H1 (cell line): ENCODE data around the gene CD37. TPM values are rescaled to one million over a fixed set of nuclear protein-coding genes. Genes with fewer than 3 reads are reported as not detected.

ENCODE experiments used
- CTCF ChIA-PET: fragments of 300-600 bp; sonication (Branson Sonifier 250); formaldehyde crosslinking; loops from one replicate; lab custom pipeline; 2021; ENCODE audit not compliant: partially characterized antibody; lab: Charles Lee
- POLR2A ChIA-PET: fragments of 300-600 bp; sonication (Branson Sonifier 250); formaldehyde crosslinking; loops from one replicate; lab custom pipeline; 2021; ENCODE audit warnings: inconsistent platforms; ENCODE audit not compliant: partially characterized antibody; lab: Charles Lee
- DNase-seq, 2 experiments: peaks; one replicate each; pipeline versions ENCODE4 v3.0.0 to v3.0.0-alpha.2; 2010 to 2022; ENCODE audit warnings: low spot score in 2 of 2, low read depth in 1 of 2, mixed read lengths in 1 of 2
- FAIRE-seq: peaks from 2 replicates; lab custom pipeline; 2011; peaks lifted over from hg19 to GRCh38; lab: Jason Lieb, UNC
- H2AFZ ChIP-seq: 2 replicates; pipeline ENCODE4 v1.8.1; 2012; ENCODE audit warnings: low read length, inconsistent platforms
- H2AK5ac ChIP-seq: 2 replicates; pipeline ENCODE4 v1.6.1; 2013; ENCODE audit warnings: low read depth, low read length
- H2BK120ac ChIP-seq: replicated peaks from 2 replicates; pipeline ENCODE3; 2013; ENCODE audit warnings: low read depth, low read length, inconsistent platforms
- H2BK12ac ChIP-seq: 2 replicates; pipeline ENCODE4 v1.6.1; 2013; ENCODE audit warnings: low read depth, low read length
- H2BK15ac ChIP-seq: 2 replicates; pipeline ENCODE4 v1.6.1; 2013; ENCODE audit warnings: low read length
- H2BK20ac ChIP-seq: 2 replicates; pipeline ENCODE4 v1.6.1; 2013; ENCODE audit warnings: low read length
- H2BK5ac ChIP-seq: 2 replicates; pipeline ENCODE4 v1.6.1; 2013; ENCODE audit warnings: low read depth, low read length
- H3K14ac ChIP-seq: 2 replicates; pipeline ENCODE4 v1.6.1; 2013; ENCODE audit warnings: inconsistent platforms; ENCODE audit not compliant: insufficient read length
- H3K18ac ChIP-seq: 2 replicates; pipeline ENCODE4 v1.6.1; 2013; ENCODE audit warnings: low read length; ENCODE audit errors: extremely low read depth
- H3K23ac ChIP-seq: 2 replicates; pipeline ENCODE4 v1.6.1; 2013; ENCODE audit warnings: inconsistent platforms; ENCODE audit not compliant: insufficient read length
- H3K23me2 ChIP-seq: 2 replicates; pipeline ENCODE4 v1.6.1; 2013; ENCODE audit warnings: low read depth, low read length
- H3K27ac ChIP-seq: 2 replicates; pipeline ENCODE4 v1.6.1; 2011; ENCODE audit warnings: low read depth, low read length, inconsistent platforms
- H3K27me3 ChIP-seq, 4 experiments: replicated peaks in 1 of 4; 1 replicate in 1 of 4; 2 replicates in 3 of 4; pipeline versions ENCODE4 v1.6.1 to v1.8.1; 2011 to 2013; ENCODE audit warnings: low read length in 3 of 4, mild to moderate bottlenecking in 3 of 4, inconsistent platforms in 2 of 4, mixed read lengths in 2 of 4, moderate library complexity in 1 of 4; ENCODE audit not compliant: control insufficient read depth in 3 of 4, insufficient read depth in 3 of 4; ENCODE audit errors: extremely low read depth in 1 of 4
- H3K36me3 ChIP-seq, 4 experiments: 2 replicates each; pipeline versions ENCODE4 v1.6.1 to v1.8.1; 2011 to 2013; ENCODE audit warnings: mild to moderate bottlenecking in 4 of 4, low read length in 3 of 4, moderate library complexity in 2 of 4, control low read depth in 1 of 4, inconsistent platforms in 1 of 4; ENCODE audit not compliant: insufficient read depth in 4 of 4, control insufficient read depth in 2 of 4
- H3K4ac ChIP-seq: replicated peaks from 2 replicates; pipeline ENCODE3; 2013; ENCODE audit warnings: low read length, low read depth, mixed read lengths, inconsistent platforms; ENCODE audit not compliant: insufficient read length
- H3K4me1 ChIP-seq, 4 experiments: replicated peaks in 1 of 4; 1 replicate in 1 of 4; 2 replicates in 3 of 4; pipeline versions ENCODE4 v1.6.1 to v1.8.1; 2011 to 2013; ENCODE audit warnings: low read length in 3 of 4, inconsistent platforms in 2 of 4, mixed read lengths in 1 of 4; ENCODE audit not compliant: insufficient read depth in 4 of 4, control insufficient read depth in 3 of 4
- H3K4me2 ChIP-seq, 2 experiments: 2 replicates each; pipeline versions ENCODE4 v1.6.1 to v1.8.1; 2011 to 2013; ENCODE audit warnings: low read depth in 2 of 2, low read length in 2 of 2, control low read depth in 1 of 2, inconsistent platforms in 1 of 2, mild to moderate bottlenecking in 1 of 2; ENCODE audit not compliant: insufficient read depth in 1 of 2
- H3K4me3 ChIP-seq, 4 experiments: fragments of 200-600, 300-600 bp in 1 of 4; sonication (generic), shearing (Covaris generic), sonication (Bioruptor Twin) in 1 of 4; 2 replicates each; pipeline versions ENCODE4 v1.5.1 to v1.8.1; 2011 to 2016; ENCODE audit warnings: low read length in 4 of 4, low read depth in 3 of 4, control low read depth in 2 of 4, inconsistent platforms in 2 of 4, mild to moderate bottlenecking in 2 of 4, mixed read lengths in 1 of 4, moderate library complexity in 1 of 4; ENCODE audit not compliant: insufficient read depth in 2 of 4; ENCODE audit errors: extremely low read depth in 1 of 4
- H3K56ac ChIP-seq: replicated peaks from 2 replicates; pipeline ENCODE3; 2013; ENCODE audit warnings: low read depth, mild to moderate bottlenecking, mixed read lengths, low read length, inconsistent platforms; ENCODE audit not compliant: insufficient read length
- H3K79me1 ChIP-seq: 2 replicates; pipeline ENCODE4 v1.6.1; 2013; ENCODE audit warnings: low read depth, low read length, control low read depth
- H3K79me2 ChIP-seq, 2 experiments: 2 replicates each; pipeline versions ENCODE4 v1.6.1 to v1.8.1; 2012 to 2013; ENCODE audit warnings: low read length in 2 of 2, mild to moderate bottlenecking in 2 of 2, inconsistent platforms in 1 of 2; ENCODE audit not compliant: insufficient read depth in 2 of 2, control insufficient read depth in 1 of 2
- H3K9ac ChIP-seq, 4 experiments: replicated peaks in 1 of 4; 1 replicate in 1 of 4; 2 replicates in 3 of 4; pipeline versions ENCODE4 v1.6.1 to v1.8.1; 2011 to 2013; ENCODE audit warnings: low read depth in 3 of 4, low read length in 3 of 4, control low read depth in 2 of 4, mild to moderate bottlenecking in 2 of 4, moderate library complexity in 2 of 4, inconsistent platforms in 1 of 4; ENCODE audit errors: extremely low read depth in 1 of 4
- H3K9me3 ChIP-seq, 2 experiments: 2 replicates each; pipeline versions ENCODE4 v1.6.1 to v1.8.1; 2012 to 2013; ENCODE audit warnings: mild to moderate bottlenecking in 2 of 2, moderate library complexity in 2 of 2, control low read depth in 1 of 2, inconsistent platforms in 1 of 2, low read depth in 1 of 2, low read length in 1 of 2, mixed read lengths in 1 of 2; ENCODE audit not compliant: insufficient read depth in 2 of 2
- H4K20me1 ChIP-seq, 2 experiments: replicated peaks in 1 of 2; 2 replicates each; pipeline versions ENCODE3 to v1.8.1; 2011 to 2013; ENCODE audit warnings: inconsistent platforms in 2 of 2, low read length in 2 of 2, mild to moderate bottlenecking in 1 of 2; ENCODE audit not compliant: insufficient read depth in 2 of 2, control insufficient read depth in 1 of 2
- H4K5ac ChIP-seq: 2 replicates; pipeline ENCODE4 v1.6.1; 2013; ENCODE audit warnings: low read length, low read depth, mixed read lengths, inconsistent platforms; ENCODE audit not compliant: insufficient read length
- H4K8ac ChIP-seq: 2 replicates; pipeline ENCODE4 v1.8.0; 2013; ENCODE audit warnings: mild to moderate bottlenecking, moderate library complexity, low read length, inconsistent platforms; ENCODE audit not compliant: insufficient read depth; ENCODE audit errors: extremely low read depth
- H4K91ac ChIP-seq: replicated peaks from 2 replicates; pipeline ENCODE3; 2013; ENCODE audit warnings: low read length, mixed read lengths, inconsistent platforms; ENCODE audit not compliant: insufficient read length
- BRCA1 ChIP-seq: IDR thresholded peaks from 2 replicates; pipeline ENCODE4 v1.6.1; 2012; ENCODE audit warnings: low read depth, low read length, improper control_type of control experiment
- CEBPB ChIP-seq: IDR thresholded peaks from 2 replicates; pipeline ENCODE4 v1.6.1; 2012; ENCODE audit warnings: low read depth, low read length
- CTCF ChIP-seq, 3 experiments: IDR thresholded peaks; 1 replicate in 2 of 3; 2 replicates in 1 of 3; pipeline versions ENCODE4 v1.5.1 to v1.6.1; 2011; ENCODE audit warnings: low read length in 3 of 3, mild to moderate bottlenecking in 3 of 3, inconsistent platforms in 2 of 3, low read depth in 1 of 3, moderate library complexity in 1 of 3; ENCODE audit not compliant: insufficient read depth in 1 of 3; ENCODE audit errors: control extremely low read depth in 1 of 3
- FOSL1 ChIP-seq: IDR thresholded peaks from 2 replicates; pipeline ENCODE4 v1.6.1; 2011; ENCODE audit warnings: mild to moderate bottlenecking, low read depth, low read length, moderate library complexity; ENCODE audit not compliant: insufficient read depth
- JUN ChIP-seq: IDR thresholded peaks from 2 replicates; pipeline ENCODE4 v1.6.1; 2011; ENCODE audit warnings: low read depth, mild to moderate bottlenecking, improper control_type of control experiment, low read length
- SAP30 ChIP-seq: fragments of 300-600 bp; sonication (generic); IDR thresholded peaks from 2 replicates; pipeline ENCODE4 v1.7.1; 2012; ENCODE audit warnings: low read length, moderate library complexity, mild to moderate bottlenecking, inconsistent platforms; ENCODE audit not compliant: insufficient read depth, insufficient replicate concordance
- SP1 ChIP-seq: IDR thresholded peaks from 2 replicates; pipeline ENCODE4 v1.6.1; 2011; ENCODE audit warnings: low read depth, low read length
- TAF7 ChIP-seq: optimal IDR thresholded peaks from 2 replicates; pipeline ENCODE3; 2011; ENCODE audit warnings: low read depth, mild to moderate bottlenecking, inconsistent platforms, low read length, moderate library complexity, borderline replicate concordance
- TEAD4 ChIP-seq: IDR thresholded peaks from 2 replicates; pipeline ENCODE4 v1.6.1; 2012; ENCODE audit warnings: low read depth, low read length, inconsistent platforms, mixed read lengths
- WGBS, 2 experiments: shearing (Covaris generic) in 1 of 2; methylation state at CpG; one replicate each; pipeline versions ENCODE4 v1.1.6 to v1.1.7; 2013 to 2015; ENCODE audit warnings: low lambda C conversion rate in 2 of 2, mixed read lengths in 2 of 2, inconsistent platforms in 1 of 2, low coverage in 1 of 2, missing lambda C conversion rate in 1 of 2; ENCODE audit not compliant: insufficient replicate concordance in 2 of 2, insufficient coverage in 1 of 2, insufficient read length in 1 of 2; ENCODE audit errors: extremely low coverage in 1 of 2, missing lambda C conversion rate in 1 of 2; 5-methylcytosine and 5-hydroxymethylcytosine counted together
- polyA plus RNA-seq, 7 experiments: library from polyadenylated mRNA; depleted of rRNA in 3 of 7; stranded (reverse) in 5 of 7; unstranded in 2 of 7; fragments of >200 nt in 5 of 7; fragments of 200-250 nt in 2 of 7; gene quantifications; 1 replicate in 5 of 7; 2 replicates in 1 of 7; 4 replicates in 1 of 7; pipeline versions ENCODE4 v1.2.1 to v1.2.3, GENCODE V29; 2011 to 2013; ENCODE audit warnings: missing spikeins in 2 of 7, mixed read lengths in 2 of 7
- total RNA-seq: library from RNA; stranded (reverse); fragmentation: NEBNext Ultra II Directional; extraction: Animal tissue kit (Norgen Biotek cat#: 25700); gene quantifications from 2 replicates; pipeline ENCODE4 v1.2.1, GENCODE V29; 2021

CD37 gene
- total and polyA plus RNA-seq, 2 of the 8 experiments (the other 6 are each of a cell fraction or from before 2014, with no cell fraction given): not detected

- no peak overlapping the region for H4K91ac ChIP-seq
- no peak overlapping the region for H2BK20ac ChIP-seq
- H2AFZ ChIP-seq: no peak overlapping the region
- H3K4me2 ChIP-seq: peak overlapping the region in 1 of 2 experiments; percentile 88; a peak in 1 of 4 replicates
- H2BK12ac ChIP-seq: no peak overlapping the region
- no peak for DNase-seq
- no peak overlapping the region for H3K4ac ChIP-seq
- H3K18ac ChIP-seq: no peak overlapping the region
- H3K27ac ChIP-seq: no peak overlapping the region
- H2AK5ac ChIP-seq: no peak overlapping the region
- no peak overlapping the region for H3K56ac ChIP-seq
- H4K8ac ChIP-seq: no peak overlapping the region
- H3K14ac ChIP-seq: no peak overlapping the region
- no peak overlapping the region for H3K23ac ChIP-seq
- H3K27me3 ChIP-seq: peaks cover 0 to 10% (median 3%) of the 10 kb centered on the region in 4 experiments; a peak in 4 of 7 replicates
- ChIA-PET POLR2A (interaction anchor here (0.6 to 6.9 kb wide), 8 partner anchors 8 to 334 kb away, joined by 3 to 63 read pairs (median 21); partner anchors contain the start of genes DKKL1, PIH1D1, SLC6A16 and TEAD2), CTCF (interaction anchor here (0.7 to 2.1 kb wide), 6 partner anchors 9 to 230 kb away, joined by 3 to 5 read pairs (median 3); no protein-coding TSS in a partner anchor)
- H3K79me1 ChIP-seq: no peaks in the 10 kb centered on the region
- no peak overlapping the region for H2BK120ac ChIP-seq
- H2BK15ac ChIP-seq: no peak overlapping the region
- no peak overlapping the region; a peak in 1 of 7 replicates for H3K9ac ChIP-seq
- H4K5ac ChIP-seq: no peak overlapping the region
- H3K4me3 ChIP-seq: no peak overlapping the region
- H2BK5ac ChIP-seq: no peak overlapping the region
- FAIRE-seq: no peak
- H3K36me3 ChIP-seq: peaks cover 37 to 52% (median 41%) of the 10 kb centered on the region in 4 experiments
- H3K4me1 ChIP-seq: peaks cover 0 to 17% (median 9%) of the 10 kb centered on the region in 4 experiments; a peak in 6 of 7 replicates
- H3K9me3 ChIP-seq: no peaks in the 10 kb centered on the region
- H3K79me2 ChIP-seq: no peaks in the 10 kb centered on the region
- 92% methylated on average over 11 of the region's 11 CpGs; no CpG with 5 or more reads in 1 of the 2 experiments for WGBS, 2 experiments
- H3K23me2 ChIP-seq: peaks cover 13% of the 10 kb centered on the region
- peaks cover 9 to 27% of the 10 kb centered on the region in 2 experiments for H4K20me1 ChIP-seq
- TF ChIP-seq FOSL1 (no peak), TEAD4 (no peak), JUN (no peak), TAF7 (no peak), SAP30 (no peak), SP1 (no peak), CEBPB (no peak), BRCA1 (no peak), CTCF (IDR thresholded peaks at IDR 0.05; ENCODE audit: control extremely low read depth in 1 of 3, insufficient read depth in 1 of 3, low read depth in 1 of 3, low read length in 3 of 3) (no peak)
Measured at GRCh38 chr19:49340865-49341718, 5.9 kb downstream of the CD37 start.
